Activated B cell treated with CpG ODN at 0.5 μM for 24 hours (primary cell): ENCODE measurements around the gene SRPK2. TPM values are rescaled to one million over a fixed set of nuclear protein-coding genes. Genes with fewer than 3 reads are reported as not detected.

ENCODE experiments used
- ATAC-seq: fragments of 200-7000 bp; cut with Tn5 transposase; one replicate; pipeline ENCODE4 v1.10.0; 2021; ENCODE audit warnings: low read depth, mild to moderate bottlenecking, moderate library complexity
- CTCF ChIA-PET: fragments of 350-600 bp; sonication (Branson Sonifier 250); formaldehyde crosslinking; loops from one replicate; lab custom pipeline; 2021; ENCODE audit warnings: antibody characterized with exemption; lab: Charles Lee
- POLR2A ChIA-PET: fragments of 350-600 bp; sonication (Branson Sonifier 250); formaldehyde crosslinking; loops from one replicate; lab custom pipeline; 2021; ENCODE audit warnings: antibody characterized with exemption; lab: Charles Lee
- DNase-seq: peaks from one replicate; pipeline ENCODE4 v3.0.0; 2022
- H3K27ac Mint-ChIP-seq: one replicate; pipeline ENCODE4 v1.8.0; 2020; ENCODE audit warnings: mixed read lengths
- H3K27me3 Mint-ChIP-seq: one replicate; pipeline ENCODE4 v1.8.0; 2021; ENCODE audit warnings: mixed read lengths
- H3K36me3 Mint-ChIP-seq: one replicate; pipeline ENCODE4 v1.8.0; 2021; ENCODE audit warnings: low read depth, mixed read lengths
- H3K4me1 Mint-ChIP-seq: one replicate; pipeline ENCODE4 v1.8.0; 2021; ENCODE audit warnings: mixed read lengths
- H3K4me3 Mint-ChIP-seq: one replicate; pipeline ENCODE4 v1.8.0; 2020; ENCODE audit warnings: mild to moderate bottlenecking, mixed read lengths
- H3K9me3 Mint-ChIP-seq: one replicate; pipeline ENCODE4 v1.8.0; 2020; ENCODE audit warnings: mixed read lengths
- intact Hi-C: fragments of 100-400 bp; cut with micrococcal nuclease; formaldehyde crosslinking; loops from one replicate; pipeline ENCODE4 v1.15.1; 2024
- total RNA-seq: library from RNA; stranded (reverse); gene quantifications from 2 replicates; pipeline ENCODE4 v1.2.3, GENCODE V29; 2022
- TF ChIP-seq, protein P1 (sequence below): fragments of 200-600 bp; IDR thresholded peaks from one replicate; pipeline ENCODE4 v1.8.0; 2022; ENCODE audit warnings: antibody characterized with exemption, mild to moderate bottlenecking

Gene SRPK2
- total RNA-seq, 1 donor from 2014 or later = 59.2 TPM

DNA sequence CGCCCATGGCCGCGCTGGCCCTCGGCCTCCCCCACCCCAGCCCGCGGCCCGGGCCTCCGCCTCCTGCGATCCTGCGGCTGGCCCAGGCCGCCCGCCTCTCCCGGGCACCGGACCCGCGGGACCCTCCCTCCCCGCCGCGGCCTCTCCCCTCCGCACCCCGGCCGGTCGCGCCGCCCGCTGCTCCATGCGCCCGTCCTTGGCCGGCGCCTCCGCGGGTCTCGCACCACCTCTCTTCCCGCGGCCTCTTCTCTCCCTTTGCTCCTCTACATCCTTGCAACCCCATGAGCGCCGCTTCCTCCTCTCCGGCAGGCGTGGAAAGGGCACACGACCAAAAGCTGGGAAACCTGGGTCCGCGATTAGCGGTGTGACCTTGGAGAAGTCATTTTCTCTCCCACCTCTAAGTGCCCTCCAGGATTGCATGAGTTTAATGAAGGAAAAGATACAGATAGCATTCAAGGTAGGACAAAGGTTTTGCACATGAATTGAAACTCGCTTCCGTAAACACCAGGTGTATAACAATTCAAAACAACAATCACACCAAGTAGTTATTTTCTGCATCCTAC is 448 bp upstream of the SRPK2 start:
- CTCF ChIA-PET = interaction anchor here (1.1 kb wide), 1 partner anchor 37 kb away, joined by 4 read pairs; no protein-coding TSS in a partner anchor
- Mint-ChIP-seq H3K27me3 (no peaks in the 10 kb centered on the region), H3K4me3 (peak overlapping the region; percentile 91), H3K36me3 (peaks cover 9% of the 10 kb centered on the region), H3K4me1 (peaks cover 26% of the 10 kb centered on the region), H3K27ac (peak overlapping the region; percentile 87), H3K9me3 (no peaks in the 10 kb centered on the region)
- DNase-seq = peak; percentile 48
- POLR2A ChIA-PET = interaction anchor here (0.6 to 2.5 kb wide), 6 partner anchors 10 to 639 kb away, joined by 3 to 36 read pairs (median 4); partner anchors contain the start of gene RINT1
- ATAC-seq = no peak
- TF ChIP-seq, protein P1, sequence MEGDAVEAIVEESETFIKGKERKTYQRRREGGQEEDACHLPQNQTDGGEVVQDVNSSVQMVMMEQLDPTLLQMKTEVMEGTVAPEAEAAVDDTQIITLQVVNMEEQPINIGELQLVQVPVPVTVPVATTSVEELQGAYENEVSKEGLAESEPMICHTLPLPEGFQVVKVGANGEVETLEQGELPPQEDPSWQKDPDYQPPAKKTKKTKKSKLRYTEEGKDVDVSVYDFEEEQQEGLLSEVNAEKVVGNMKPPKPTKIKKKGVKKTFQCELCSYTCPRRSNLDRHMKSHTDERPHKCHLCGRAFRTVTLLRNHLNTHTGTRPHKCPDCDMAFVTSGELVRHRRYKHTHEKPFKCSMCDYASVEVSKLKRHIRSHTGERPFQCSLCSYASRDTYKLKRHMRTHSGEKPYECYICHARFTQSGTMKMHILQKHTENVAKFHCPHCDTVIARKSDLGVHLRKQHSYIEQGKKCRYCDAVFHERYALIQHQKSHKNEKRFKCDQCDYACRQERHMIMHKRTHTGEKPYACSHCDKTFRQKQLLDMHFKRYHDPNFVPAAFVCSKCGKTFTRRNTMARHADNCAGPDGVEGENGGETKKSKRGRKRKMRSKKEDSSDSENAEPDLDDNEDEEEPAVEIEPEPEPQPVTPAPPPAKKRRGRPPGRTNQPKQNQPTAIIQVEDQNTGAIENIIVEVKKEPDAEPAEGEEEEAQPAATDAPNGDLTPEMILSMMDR = no peak
- intact Hi-C loops = loop anchor here (10.0 kb wide), 1 partner anchor 54 kb away; no protein-coding TSS in a partner anchor

DNA sequence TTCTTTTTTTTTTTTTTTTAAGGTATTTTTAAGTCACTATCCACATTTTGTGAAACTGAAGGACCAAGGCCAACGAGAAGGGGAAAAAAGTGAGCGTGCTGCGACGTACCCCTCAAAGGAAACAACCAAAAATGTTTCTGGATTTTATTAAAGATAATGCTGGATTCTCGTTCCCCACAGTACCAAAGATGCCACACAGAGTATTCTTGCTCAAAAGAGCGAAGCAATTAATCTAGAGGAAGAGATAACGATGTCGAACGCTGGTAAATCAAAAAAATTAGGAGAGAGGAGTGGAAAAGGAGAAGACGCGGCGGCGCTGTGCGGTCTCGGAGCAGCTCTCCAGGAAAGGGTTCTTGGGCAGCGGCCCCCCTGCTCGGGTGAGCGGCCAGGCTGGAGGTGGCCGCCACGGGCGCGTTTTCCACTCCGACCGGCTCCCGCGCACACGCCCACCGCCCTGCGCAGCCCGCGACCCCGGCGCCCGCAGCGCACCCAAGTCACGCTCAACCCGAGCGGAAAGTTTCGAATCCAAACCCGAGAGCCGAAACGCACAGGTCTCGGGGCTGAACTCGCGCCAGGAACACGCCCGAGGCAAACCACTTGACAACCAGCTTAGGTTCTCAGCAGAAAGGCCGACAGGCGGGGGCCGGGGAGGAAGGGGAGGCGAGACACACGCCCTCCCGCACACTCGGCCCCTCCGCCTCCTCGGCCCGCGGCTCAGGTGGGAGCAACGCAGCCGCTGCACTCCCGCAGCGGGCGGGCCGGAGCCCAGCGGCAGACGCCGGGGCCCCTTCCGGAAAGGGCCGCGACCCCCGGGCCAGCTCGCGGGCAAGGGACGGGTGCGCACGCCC is 989 bp downstream of the SRPK2 start:
- Mint-ChIP-seq H3K36me3 (peaks cover 10% of the 10 kb centered on the region), H3K27ac (peak overlapping the region; percentile 69), H3K4me3 (peak overlapping the region; percentile 88), H3K4me1 (peaks cover 28% of the 10 kb centered on the region), H3K27me3 (no peaks in the 10 kb centered on the region), H3K9me3 (no peaks in the 10 kb centered on the region)
- DNase-seq (peak; percentile 48), ATAC-seq (peak; percentile 51)
- TF ChIP-seq, protein P1 = no peak
- POLR2A ChIA-PET = interaction anchor here (0.5 to 2.5 kb wide), 9 partner anchors 11 to 144 kb away, joined by 3 to 36 read pairs (median 4); partner anchors contain the start of gene RINT1
- intact Hi-C loops = loop anchor here (1.0 to 10.0 kb wide), 3 partner anchors 35 to 135 kb away; partner anchors contain the start of gene PUS7
- CTCF ChIA-PET = interaction anchor here (1.1 to 1.3 kb wide), 2 partner anchors 35 to 43 kb away, joined by 3 to 4 read pairs; no protein-coding TSS in a partner anchor

DNA sequence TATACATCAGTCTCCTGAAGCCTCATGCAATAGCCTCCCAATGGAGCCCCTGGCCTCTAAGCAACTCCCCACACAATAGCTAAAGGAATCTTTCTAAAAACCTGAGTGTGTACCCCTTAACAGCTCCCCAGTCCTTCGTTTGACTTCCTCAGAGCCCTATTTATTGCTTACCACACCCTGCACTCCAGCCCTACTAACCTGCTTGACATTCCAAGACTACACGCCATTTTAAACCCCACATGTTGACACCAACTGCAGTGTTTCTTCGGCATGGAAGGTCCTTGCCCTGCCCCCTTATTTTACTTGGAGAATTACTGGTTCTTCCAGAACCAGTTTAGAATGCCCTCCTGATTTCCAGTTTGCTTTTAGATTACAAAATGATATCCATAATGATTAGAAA is 10.8 kb downstream of the SRPK2 start:
- H3K4me3 Mint-ChIP-seq = no peak overlapping the region
- intact Hi-C loops = no loop called here
- H3K27ac Mint-ChIP-seq = no peak overlapping the region
- ChIA-PET CTCF (no interaction called here), POLR2A (no interaction called here)
- DNase-seq = no peak
- H3K36me3 Mint-ChIP-seq = peaks cover 2% of the 10 kb centered on the region
- TF ChIP-seq, protein P1 = no peak
- H3K27me3 Mint-ChIP-seq = no peaks in the 10 kb centered on the region
- no peak for ATAC-seq
- H3K9me3 Mint-ChIP-seq = no peaks in the 10 kb centered on the region
- H3K4me1 Mint-ChIP-seq = peaks cover 52% of the 10 kb centered on the region

DNA sequence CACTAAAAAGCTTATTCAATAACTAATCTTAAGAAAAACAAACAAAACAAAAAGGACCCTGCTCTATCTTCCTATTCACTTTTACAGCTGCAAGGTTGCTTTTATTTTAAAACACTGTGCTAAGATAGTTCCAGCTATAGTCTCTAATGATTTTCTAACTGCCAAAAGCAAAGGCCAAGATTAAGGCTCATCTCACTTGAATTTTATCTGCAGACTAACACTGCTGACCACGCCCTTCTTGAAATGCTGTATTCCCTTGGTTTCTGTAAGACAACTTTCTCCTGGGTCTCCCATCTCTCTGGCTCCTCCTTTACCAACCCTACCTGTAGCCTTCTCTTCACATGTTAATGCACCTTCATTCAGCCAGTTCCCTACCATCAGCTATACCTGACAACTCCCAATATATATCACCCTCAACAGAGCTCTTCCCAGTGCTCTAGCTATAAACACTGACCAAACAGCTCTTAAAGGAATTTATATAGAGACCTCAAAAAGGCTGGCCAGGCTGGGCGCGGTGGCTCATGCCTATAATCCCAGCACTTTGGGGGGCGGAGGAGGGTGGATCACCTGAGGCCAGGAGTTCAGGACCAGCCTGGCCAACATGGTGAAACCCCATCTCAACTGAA is 11.7 kb downstream of the SRPK2 start:
- no peak for ATAC-seq
- TF ChIP-seq, protein P1 = no peak
- Mint-ChIP-seq H3K4me3 (no peak overlapping the region), H3K27me3 (no peaks in the 10 kb centered on the region), H3K4me1 (peaks cover 51% of the 10 kb centered on the region), H3K9me3 (no peaks in the 10 kb centered on the region), H3K36me3 (no peaks in the 10 kb centered on the region), H3K27ac (no peak overlapping the region)
- ChIA-PET CTCF (no interaction called here), POLR2A (interaction anchor here (0.6 to 1.2 kb wide), 2 partner anchors 10 to 379 kb away, joined by 7 read pairs; no protein-coding TSS in a partner anchor)
- DNase-seq = no peak
- intact Hi-C loops = no loop called here
